GM12891 (cell line): ENCODE results near the gene LRMDA.

ENCODE experiments used
- DNase-seq: peaks from one replicate; pipeline ENCODE4 v3.0.0; 2011; ENCODE audit warnings: low spot score; ENCODE audit not compliant: insufficient read length
- FAIRE-seq: peaks from 2 replicates; lab custom pipeline; 2011; peaks lifted over from hg19 to GRCh38; lab: Jason Lieb, UNC
- PAX5 ChIP-seq: IDR thresholded peaks from 2 replicates; pipeline ENCODE4 v1.6.1; 2011; ENCODE audit warnings: low read length, moderate library complexity, mild to moderate bottlenecking; ENCODE audit not compliant: insufficient read depth, severe bottlenecking
- POLR2A ChIP-seq: IDR thresholded peaks from 2 replicates; pipeline ENCODE4 v1.6.1; 2011; ENCODE audit warnings: low read depth, low read length, control low read depth
- POLR2AphosphoS5 ChIP-seq: IDR thresholded peaks from 2 replicates; pipeline ENCODE4 v1.6.1; 2011; ENCODE audit warnings: low read depth, low read length, control low read depth
- POU2F2 ChIP-seq: IDR thresholded peaks from 2 replicates; pipeline ENCODE4 v1.6.1; 2011; ENCODE audit warnings: low read depth, mild to moderate bottlenecking, control low read depth, low read length, moderate library complexity
- SPI1 ChIP-seq: IDR thresholded peaks from 2 replicates; pipeline ENCODE4 v1.6.1; 2011; ENCODE audit warnings: low read depth, low read length, control low read depth
- TAF1 ChIP-seq: IDR thresholded peaks from 2 replicates; pipeline ENCODE4 v1.6.1; 2011; ENCODE audit warnings: low read depth, low read length, control low read depth

LRMDA gene

GRCh38 chr10:76111986-76112825 lies 680.8 kb downstream of the LRMDA start:
- no peak for DNase-seq
- TF ChIP-seq POLR2AphosphoS5 (no peak), SPI1 (no peak), POU2F2 (no peak), PAX5 (no peak), POLR2A (no peak), TAF1 (no peak)
- no peak for FAIRE-seq

- FAIRE-seq (no peak), DNase-seq (no peak)
- TF ChIP-seq POU2F2, result no peak
Measured at GRCh38 chr10:76112826-76113150, 681.4 kb downstream of the LRMDA start.

GRCh38 chr10:76113952-76114351 lies 682.5 kb downstream of the LRMDA start:
- FAIRE-seq (no peak), DNase-seq (no peak)
- TF ChIP-seq SPI1, result no peak
- TF ChIP-seq TAF1, result no peak
- no peak for TF ChIP-seq POU2F2
- no peak for TF ChIP-seq POLR2AphosphoS5
- no peak for TF ChIP-seq POLR2A
- no peak for TF ChIP-seq PAX5

DNA sequence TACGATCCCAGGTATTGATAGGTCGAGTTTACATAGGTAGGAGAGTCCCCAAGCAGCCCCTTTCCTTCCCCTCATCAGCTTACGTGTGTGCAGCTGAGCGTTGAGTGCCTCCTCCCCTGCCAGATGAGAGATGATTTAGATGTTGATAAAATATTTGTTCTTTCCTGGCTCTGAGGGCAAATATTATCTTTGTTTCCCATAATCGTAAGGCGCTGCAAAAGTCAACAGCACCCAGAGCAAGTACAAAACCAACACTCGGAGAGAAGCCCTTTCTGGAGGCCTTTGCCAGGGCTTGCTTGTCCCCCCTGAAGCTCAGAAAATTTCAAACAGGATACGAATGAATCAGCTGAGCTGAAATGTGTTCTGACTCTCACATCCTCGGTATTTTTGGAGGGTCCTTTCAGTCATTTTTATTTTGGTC lies 683.2 kb downstream of the LRMDA start:
- TF ChIP-seq TAF1 (no peak), POLR2AphosphoS5 (no peak), SPI1 (no peak), POU2F2 (no peak), POLR2A (no peak), PAX5 (no peak)
- FAIRE-seq, result no peak
- no peak for DNase-seq

DNA sequence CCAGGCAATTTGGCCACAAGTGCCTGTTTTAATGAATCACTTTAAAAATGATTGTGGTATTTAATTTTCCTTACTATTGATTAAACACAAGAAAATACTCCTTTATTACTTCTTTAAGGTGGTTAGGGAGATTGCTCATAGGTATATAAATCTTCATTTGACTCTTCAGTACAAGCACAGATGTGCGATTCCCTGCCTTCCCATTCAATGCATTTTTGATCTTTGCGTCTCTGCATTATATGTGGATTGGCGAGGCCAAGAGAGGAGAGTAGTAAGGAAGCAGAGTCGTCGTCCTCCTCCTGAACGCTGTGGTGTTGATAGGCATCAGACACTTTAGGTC lies 683.7 kb downstream of the LRMDA start:
- DNase-seq, result no peak
- FAIRE-seq, result no peak
- no peak for TF ChIP-seq POLR2AphosphoS5
- no peak for TF ChIP-seq POLR2A

DNA sequence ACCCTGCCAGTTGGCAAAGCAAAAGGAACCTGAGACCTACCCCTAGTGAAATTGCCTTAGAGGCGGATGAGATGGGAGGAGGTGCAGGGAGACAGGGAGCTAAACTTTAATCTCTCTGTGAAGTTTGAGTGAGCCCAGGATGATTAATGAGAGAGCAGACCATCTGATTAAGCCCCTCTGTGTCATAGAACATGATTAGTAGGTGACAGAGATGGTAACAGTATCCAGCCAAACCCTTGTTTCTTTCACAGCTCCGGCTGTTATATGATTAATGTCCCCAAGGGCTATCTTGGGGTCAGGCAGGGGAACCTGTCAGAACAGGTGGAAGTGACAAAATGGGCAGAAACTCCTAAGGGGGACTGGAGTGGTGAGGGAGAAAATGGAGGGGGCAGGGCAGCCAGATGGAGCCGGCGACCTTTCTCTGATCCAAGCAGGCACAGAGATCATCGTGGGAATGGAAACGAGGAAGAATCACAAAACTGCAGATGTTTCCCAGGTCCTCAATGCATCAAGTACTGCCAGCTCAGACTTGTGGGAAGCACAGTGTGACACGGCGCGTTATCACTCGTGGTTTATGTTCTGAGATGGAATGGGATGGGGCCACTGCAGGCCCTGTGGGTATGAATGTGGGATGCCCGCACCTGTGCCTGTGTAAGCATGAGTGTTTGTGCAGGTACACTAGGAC lies 684.2 kb downstream of the LRMDA start:
- no peak for DNase-seq
- no peak for FAIRE-seq
- TF ChIP-seq PAX5 (no peak), TAF1 (no peak), SPI1 (no peak), POLR2AphosphoS5 (no peak), POU2F2 (no peak), POLR2A (no peak)

DNA sequence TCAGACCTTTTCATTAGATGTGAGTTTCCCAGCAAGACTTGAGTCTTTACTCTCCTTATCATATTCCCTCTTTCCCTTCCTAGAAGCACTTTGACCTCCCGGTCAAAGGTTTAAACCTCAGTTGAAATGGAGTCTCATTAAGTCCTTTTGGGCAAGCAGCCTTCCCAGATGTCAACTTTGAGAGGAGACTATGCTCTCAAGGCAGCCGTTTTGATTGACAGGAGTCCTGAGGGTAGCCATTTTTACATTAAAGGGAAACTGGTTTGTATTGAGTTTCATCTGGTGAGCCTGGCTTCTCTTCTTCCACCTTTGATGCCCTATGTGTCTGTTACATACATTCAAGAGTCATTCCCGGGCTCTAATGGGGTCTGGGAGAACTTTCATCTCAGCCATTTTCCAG lies 685.1 kb downstream of the LRMDA start:
- no peak for FAIRE-seq
- TF ChIP-seq POLR2A (no peak), SPI1 (no peak), POLR2AphosphoS5 (no peak), PAX5 (no peak), POU2F2 (no peak), TAF1 (no peak)

GRCh38 chr10:76117949-76118348 lies 686.5 kb downstream of the LRMDA start:
- TF ChIP-seq POLR2A, result no peak
- no peak for TF ChIP-seq POU2F2
- no peak for TF ChIP-seq POLR2AphosphoS5
- TF ChIP-seq TAF1, result no peak
- no peak for TF ChIP-seq PAX5
- TF ChIP-seq SPI1, result no peak
- DNase-seq, result no peak
- no peak for FAIRE-seq

More for the DNA sequence above, 685.1 kb downstream of the LRMDA start:
- no peak for DNase-seq

GRCh38 chr10:76119036-76119435 lies 687.6 kb downstream of the LRMDA start:
- TF ChIP-seq TAF1, result no peak
- no peak for TF ChIP-seq POU2F2
- TF ChIP-seq POLR2A, result no peak
- TF ChIP-seq PAX5, result no peak
- no peak for TF ChIP-seq SPI1
- TF ChIP-seq POLR2AphosphoS5, result no peak
- DNase-seq, result no peak
- no peak for FAIRE-seq

DNA sequence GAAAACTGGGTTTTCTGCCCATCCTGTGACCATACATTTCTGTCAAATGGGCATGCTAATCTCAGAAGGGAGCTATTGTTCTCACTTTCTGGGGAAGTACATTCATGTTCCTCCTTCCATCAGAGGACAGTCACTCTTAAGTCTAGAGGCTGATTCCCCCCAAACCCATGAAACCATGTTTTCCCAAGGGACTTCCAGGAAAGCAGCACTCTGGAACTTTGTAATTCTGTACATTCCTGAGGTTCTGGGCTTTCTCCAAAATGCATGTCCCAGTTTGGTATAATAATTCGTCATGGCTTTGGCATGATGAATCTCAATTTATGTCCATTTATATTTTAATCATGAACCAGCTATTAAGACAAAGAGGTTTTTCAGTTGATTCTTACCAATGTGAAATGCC lies 688.1 kb downstream of the LRMDA start:
- FAIRE-seq (no peak), DNase-seq (no peak)
- no peak for TF ChIP-seq POU2F2
- no peak for TF ChIP-seq TAF1
- TF ChIP-seq POLR2AphosphoS5, result no peak
- no peak for TF ChIP-seq PAX5
- TF ChIP-seq POLR2A, result no peak
- no peak for TF ChIP-seq SPI1
